ENCODE results near the gene PMAIP1.
A peak's percentile ranks its signal among the peaks of the same experiment; 100 is the strongest.
"Not testable (repeated sequence)": the region's sequence is repeated elsewhere in the genome, so short reads cannot be mapped to it uniquely, and the experiment has no call there.

The PMAIP1 gene

DNA sequence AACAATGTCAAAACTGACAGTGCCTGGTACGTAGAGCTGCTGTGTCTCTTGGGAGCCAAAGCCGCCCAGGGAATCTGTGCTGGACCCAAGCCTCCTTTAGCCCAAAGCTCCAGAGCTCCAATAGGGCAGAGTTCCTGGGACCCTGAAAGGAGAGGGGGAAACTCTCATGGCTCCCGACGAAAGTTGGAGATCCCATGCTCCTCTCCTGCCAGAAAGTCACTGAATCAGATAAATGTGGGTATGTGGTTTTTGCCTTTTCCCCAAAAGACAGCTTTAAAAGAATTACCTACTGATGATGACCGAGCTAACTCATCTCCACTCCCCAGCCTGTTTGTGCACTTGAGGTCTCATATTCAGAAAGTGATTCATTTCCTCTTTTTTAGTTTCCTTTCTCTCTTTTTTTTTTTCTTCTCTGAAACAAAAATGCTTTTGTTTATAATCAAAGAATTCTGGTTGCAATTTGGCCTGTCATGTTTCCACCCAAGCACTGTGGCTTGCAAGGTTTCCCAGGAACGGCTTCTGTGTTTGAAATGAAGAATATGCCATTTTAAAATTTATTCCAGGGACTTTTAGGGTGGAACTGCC is 14.1 kb upstream of the PMAIP1 start:
- no peak for DNase-seq

DNA sequence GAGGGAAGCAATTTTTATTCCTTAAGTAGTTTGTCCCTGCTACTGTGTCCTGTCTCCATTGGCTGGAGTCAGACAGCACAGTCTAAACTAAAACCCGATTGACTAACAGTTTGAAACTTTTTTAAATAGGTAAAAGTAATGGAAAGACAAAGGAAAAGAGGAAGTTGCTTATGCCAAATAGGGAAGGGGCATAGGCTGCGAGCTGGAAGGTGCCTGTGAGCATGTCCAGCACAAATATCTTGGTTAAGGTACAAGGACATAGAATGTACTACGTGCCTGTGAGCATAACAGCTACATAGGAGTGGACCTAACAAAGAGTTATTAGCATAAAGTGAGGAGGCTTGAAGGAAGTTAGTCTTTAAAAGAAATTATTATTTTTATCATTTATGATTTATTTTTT is 13.4 kb upstream of the PMAIP1 start:
- DNase-seq: not testable (repeated sequence)

DNA sequence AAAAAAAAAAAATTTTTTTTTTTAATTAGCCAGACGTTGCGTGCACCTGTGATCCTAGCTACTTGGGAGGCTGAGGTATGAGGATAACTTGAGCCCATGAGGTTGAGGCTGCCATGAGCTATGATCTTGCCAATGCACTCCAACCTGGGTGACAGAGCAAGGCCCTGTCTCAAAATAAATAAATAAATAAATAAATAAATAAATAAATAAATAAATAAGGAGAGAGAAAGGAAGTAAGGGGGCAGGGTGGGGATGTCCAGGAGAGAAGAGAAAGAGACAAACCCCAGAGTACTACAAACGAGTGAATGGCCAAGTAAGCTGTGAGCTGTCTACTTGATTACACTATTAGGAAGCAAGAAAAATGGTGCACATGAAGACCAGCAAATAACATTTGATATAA is 7.7 kb upstream of the PMAIP1 start:
- no peak for DNase-seq

DNA sequence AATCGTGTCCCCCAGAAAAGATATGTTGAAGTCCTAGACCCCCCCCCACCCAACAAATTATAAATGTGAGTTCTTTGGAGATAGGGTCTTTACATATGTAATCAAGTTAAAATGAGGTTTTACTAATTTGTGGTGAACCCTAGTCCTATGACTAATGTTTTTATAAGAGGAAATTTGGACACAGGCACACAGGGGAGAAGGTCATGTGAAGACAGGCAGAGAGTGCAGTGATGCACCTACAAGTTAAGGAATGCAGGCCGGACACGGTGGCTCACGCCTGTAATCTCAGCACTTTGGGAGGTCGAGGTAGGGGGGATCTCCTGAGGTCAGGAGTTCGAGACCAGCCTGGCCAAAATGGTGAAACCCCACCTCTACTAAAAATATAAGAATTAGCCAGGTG is 5.8 kb upstream of the PMAIP1 start:
- no peak for DNase-seq

DNA sequence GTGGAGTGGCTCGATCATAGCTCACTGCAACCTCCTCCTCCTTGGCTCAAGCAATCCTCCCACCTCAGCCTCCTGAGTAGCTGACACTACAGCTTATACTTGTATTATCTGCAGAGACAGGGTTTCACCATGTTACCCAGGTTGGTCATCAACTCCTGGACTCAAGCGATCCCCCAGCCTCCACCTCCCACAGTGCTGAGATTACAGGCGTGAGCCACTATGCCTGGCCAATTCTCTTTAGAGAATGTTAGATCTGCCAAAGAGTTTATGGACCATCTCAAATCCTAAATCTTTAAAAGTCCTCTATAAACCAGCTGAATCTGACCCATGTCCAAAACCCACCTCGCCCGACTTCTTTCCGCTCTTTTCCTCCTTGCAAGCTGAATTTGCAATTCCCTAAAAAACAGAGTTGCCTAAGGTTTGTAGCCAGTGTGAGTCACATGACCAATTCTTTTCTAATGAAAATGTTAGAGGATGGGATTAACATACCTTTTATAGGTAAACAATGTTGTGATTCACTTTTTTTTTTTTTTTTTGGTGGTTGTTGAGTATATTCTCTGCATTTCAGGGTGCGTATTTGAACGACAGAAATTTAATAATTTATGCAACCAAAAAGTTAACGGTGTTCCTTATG is 2.4 kb upstream of the PMAIP1 start:
- no peak for DNase-seq

DNA sequence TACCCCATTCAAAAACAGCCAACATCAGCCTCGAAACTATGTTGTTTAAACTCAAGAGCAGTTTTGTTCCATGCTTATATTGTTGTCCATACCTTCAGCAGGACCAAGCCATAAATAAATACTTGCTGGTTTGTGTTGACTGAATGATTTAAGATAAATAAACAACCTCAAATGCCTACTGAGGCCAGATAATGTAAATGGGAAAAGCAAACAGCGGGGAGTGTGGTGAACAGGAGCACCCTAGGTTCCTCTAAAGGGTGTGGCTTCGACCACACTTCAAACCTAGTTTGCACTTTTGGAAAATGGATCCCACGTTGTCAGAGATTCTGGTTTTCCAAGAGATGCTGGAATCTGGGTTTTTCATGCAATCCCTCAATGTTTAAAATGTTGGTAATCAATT is 1.7 kb upstream of the PMAIP1 start:
- no peak for DNase-seq

DNA sequence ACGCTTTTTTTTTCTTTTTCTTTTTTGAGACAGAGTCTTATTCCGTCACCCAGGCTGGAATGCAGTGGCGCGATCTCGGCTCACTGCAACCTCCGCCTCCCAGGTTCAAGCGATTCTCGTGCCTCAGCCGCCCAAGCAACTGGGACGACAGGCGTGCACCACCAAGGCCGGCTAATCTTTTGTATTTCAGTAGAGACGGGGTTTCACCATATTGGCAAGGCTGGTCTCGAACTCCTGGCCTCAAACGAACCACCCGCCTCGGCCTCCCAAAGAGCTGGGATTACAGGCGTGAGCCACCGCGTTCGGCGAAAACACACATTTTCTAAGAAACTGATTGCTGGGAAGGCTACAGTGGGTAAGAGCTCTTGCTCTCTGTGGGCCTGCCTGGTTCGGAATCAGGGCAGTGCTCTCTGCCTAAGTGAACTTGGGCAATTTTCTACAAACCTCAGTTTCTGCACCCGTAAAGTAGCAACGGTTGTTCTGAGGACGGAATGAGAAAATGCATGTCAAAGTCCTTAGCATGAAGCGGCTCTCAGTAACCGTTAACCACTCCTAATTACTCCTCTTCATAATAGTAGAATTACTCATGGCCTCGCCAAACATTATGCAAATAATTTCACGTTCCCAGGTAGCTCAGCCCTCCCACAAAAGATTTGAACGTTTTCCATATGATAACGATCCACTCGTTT is 1.0 kb upstream of the PMAIP1 start:
- DNase-seq: no peak

DNA sequence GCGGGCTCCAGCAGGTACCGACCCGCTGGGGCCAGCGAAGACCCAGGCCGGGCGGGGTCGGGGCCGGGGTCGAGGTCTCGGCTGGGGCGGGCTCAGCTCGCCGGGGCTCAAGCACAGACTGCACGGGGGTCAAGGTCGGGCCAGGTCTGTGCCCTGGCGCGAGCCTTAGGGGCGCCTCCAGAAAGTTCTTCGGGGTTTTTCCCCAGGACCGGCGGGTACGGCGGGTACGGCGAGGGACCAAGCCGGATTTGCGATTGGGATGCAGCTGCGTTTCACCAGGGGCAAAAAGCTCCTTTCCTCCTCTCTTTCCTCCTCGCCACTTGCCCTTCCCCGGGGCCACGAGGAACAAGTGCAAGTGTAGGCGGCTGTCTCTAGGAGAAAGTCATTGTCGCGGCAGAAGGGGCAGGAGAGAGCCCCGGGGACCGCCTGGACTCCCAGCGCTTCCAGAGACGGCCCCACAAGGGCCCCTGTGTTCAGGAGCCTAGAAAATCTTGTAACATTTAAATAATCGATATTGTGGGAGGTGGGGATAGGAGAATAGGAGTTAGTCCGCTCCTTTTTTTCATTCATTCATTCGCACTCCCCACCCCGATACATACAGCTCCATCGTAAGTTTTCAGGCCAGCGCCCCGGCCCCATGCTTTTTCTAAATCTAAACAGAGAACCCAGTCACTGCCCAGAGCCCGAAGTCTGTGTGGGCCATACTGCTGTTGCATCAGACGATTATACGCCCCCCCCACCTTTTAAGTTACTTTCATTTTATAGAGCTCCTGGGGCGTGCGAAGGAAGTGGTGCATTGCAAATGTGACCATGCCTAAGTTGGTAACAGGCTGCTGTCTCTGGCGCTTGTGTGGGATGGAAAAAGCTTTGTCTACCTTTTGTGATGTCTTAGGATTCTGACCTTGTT is 679 bp downstream of the PMAIP1 start:
- peak; percentile 74 for DNase-seq

DNA sequence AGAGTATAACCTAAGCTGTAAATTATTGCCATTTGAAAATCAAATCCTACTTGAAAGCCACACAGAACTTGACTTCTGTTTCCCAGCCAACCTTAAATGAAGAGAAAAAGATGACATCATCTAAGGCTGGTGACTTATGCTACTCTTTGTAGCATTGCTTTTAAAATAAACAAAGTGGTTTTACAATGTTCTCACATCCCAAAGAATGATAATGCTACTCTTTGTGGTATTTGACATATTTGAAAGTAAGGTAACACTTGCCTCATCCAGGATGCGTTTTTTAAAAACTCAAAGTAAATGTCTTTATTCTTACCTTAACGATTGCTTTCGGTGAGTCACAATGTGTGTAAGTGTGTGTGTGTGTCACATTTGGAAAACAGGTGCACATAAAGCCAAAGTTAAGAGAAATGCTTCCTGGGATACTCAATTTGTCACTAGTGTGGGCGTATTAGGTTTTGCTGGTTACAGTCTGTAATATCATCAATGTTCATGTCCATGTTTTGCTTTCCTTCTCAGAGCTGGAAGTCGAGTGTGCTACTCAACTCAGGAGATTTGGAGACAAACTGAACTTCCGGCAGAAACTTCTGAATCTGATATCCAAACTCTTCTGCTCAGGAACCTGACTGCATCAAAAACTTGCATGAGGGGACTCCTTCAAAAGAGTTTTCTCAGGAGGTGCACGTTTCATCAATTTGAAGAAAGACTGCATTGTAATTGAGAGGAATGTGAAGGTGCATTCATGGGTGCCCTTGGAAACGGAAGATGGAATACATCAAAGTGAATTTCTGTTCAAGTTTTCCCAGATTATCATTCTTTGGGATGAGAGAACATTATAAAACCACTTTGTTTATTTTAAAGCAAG is 2.6 kb downstream of the PMAIP1 start:
- no peak for DNase-seq

DNA sequence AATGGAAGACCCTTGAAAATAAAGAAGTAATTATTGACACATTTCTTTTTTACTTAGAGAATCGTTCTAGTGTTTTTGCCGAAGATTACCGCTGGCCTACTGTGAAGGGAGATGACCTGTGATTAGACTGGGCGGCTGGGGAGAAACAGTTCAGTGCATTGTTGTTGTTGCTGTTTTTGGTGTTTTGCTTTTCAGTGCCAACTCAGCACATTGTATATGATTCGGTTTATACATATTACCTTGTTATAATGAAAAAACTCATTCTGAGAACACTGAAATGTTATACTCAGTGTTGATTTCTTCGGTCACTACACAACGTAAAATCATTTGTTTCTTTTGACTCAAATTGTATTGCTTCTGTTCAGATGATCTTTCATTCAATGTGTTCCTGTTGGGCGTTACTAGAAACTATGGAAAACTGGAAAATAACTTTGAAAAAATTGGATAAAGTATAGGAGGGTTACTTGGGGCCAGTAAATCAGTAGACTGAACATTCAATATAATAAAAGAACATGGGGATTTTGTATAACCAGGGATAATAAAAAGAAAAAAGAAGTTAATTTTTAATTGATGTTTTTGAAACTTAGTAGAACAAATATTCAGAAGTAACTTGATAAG is 3.3 kb downstream of the PMAIP1 start:
- DNase-seq: no peak

DNA sequence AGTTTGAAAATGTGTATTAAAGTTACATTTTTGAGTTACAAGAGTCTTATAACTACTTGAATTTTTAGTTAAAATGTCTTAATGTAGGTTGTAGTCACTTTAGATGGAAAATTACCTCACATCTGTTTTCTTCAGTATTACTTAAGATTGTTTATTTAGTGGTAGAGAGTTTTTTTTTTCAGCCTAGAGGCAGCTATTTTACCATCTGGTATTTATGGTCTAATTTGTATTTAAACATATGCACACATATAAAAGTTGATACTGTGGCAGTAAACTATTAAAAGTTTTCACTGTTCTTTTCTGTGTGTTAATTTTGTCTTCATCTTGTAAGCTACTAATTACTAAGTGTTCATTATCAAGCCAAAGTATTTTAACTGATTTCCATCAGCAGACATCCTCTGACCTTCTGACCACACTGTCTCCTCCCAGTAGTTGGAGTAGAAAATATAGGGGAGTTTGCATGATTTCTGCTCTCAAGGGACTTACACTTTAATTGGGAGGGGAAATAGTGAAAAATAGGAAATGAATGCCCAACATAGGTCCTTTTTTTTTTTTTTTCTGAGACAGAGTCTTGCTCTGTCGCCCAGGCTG is 4.3 kb downstream of the PMAIP1 start:
- no peak for DNase-seq

DNA sequence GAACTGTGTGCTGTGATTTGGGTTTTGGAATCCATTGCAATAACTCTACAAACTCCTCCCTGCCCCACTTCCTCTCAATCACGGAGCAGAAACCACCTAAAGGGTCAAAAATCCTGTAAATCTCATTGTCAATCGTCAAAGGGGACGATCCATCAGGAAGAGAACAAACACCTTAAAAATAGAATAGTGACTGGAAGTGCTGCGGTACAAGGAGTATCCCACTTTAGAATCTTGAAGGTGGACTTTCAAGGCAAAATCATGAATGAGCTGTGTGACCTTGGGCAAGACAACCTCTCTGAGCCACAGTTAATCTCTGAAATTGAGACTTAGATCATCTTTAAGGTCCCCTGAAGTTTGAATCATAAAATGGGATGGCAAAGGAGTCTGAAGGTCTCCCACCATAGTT is 5.9 kb downstream of the PMAIP1 start:
- no peak for DNase-seq

DNA sequence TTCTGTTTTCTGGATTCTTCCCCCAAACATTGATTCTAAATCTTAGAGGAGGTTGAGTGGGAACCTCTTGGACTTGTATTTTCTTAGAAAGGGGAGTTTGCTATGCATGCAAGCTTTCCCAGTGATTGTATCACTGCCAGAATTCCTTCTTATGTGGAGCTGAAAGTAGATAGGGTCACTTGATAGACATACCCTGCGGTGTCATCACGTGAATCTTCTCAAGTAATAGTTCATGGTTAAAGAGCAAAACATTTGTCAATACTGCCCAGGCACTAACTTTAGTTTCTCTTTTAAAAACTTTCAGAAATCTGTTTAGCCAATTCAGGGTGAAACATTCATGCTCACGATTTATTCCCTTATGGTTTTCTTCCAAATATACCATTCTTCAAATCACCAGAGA is 6.4 kb downstream of the PMAIP1 start:
- DNase-seq: no peak

DNA sequence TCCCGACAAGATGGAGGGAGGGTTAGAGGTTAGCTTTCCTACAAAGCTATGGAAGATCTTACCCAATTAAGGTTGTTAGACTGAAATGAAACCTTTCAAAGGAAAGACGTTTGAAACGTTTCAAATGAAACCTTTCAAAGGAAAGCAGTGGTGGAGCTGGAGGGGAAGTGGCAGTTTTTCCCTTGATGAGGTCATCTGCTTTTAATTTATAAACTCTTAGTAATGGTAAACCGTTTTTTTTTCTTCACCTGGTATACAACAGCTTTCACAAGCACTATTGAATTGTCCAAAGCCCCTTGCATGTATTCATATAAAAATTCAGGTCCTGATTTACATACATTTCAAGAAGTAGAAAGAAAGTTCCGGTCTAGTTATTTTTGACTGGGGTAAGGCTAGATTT is 7.4 kb downstream of the PMAIP1 start:
- no peak for DNase-seq

DNA sequence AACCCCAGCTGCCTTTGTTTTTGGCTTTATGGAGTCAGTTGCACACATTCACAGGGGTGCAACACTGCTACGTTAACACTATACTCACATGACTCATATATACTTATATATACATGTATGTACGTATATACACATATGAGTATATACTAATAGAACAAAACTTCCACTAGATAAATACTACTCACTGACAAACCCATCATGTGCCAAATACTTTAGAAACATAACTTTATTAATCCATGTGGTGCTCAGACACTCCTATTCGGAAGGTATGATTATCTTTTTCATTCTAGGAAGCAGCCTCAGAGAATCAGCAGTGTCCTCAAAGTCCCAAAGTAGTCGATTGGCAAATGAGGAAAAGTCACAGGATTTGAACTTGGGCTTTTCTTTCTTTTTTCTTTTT is 7.9 kb downstream of the PMAIP1 start:
- no peak for DNase-seq

DNA sequence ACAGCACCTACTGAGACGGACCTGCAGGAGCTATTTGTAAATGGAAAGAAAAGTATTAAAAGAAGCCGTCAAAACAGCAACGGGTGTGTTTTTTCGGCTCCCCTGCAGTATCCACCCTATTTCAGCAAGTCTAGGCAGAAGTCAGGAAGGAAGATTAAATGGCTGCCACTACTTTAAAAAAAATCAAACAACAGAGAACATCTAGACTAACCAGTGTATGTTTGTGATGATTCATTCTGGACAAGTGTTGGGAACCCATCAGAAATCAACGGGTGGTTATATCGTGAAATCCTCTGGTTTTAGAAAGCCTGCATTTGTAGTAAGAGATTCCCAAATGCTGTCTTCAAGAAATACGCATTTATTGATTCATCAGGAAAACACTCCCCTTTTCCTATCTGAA is 9.0 kb downstream of the PMAIP1 start:
- no peak for DNase-seq

DNA sequence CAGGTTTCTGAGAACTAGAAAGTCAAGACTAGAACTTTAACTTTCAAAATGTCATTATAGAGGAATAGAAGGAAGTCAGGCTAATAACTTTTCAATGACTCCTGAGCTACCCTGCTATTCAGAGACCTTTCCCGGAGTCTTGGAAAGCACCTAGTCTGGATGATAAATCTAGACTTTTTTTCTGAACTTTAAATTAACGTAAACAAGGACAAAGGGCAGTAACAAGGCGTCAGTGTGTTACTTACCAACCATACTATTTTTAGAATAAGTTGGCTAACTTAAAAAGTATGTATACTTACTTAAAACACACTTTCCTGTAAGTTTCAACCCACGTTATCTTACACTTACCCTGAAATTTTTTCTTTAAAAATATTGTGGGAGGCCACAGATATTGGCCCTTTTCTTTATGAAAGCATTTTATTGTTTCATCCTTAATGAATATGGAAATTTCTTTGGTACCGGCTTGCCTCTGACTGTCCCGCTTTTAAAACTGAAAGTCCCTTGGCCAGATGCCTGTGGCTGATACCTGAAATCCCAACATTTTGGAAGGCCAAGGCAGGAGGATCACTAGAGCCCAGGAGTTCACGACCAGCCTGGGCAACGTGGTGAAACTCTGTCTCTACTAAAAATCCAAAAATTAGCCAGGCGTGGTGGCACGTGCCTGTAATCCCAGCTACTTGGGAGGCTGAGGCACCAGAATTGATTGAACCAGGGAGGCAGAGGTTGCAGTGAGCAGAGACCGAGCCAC is 9.7 kb downstream of the PMAIP1 start:
- no peak for DNase-seq

DNA sequence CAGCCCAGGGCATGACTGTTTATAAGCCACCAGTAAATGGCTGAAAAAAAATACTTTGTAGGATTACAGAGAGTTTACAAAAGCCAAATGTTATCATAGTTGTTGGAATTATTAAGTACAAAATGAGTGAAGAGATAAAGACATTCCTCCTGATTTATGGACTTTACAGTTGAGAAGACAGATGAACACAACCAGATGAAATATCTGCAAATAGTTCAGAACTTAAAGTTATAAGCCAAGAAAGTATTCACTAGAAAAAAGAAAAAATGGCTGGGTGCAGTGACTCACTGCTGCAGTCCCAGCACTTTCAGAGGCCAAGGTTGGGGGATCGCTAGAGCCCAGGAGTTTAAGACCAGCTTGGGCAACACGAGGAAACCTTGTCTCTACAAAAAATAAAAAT is 11.2 kb downstream of the PMAIP1 start:
- no peak for DNase-seq

DNA sequence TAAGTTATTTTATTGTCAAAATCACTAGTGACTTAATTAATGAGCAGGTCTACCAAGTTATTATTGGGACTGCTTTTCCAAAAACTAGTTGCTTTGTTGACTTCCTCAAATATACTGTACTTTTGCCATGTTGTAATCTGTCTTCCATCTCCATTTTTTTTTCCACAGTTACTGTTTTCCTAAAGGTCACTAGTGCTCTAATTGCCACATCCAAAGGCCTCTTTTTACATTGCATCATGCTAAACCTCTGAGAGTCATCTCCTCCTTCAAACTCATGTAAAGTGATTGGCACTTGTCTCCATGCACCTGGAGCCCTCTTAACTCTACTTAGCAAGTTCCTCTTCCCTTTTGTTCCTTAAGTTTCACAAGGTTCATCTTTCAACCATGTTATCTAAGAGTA is 11.8 kb downstream of the PMAIP1 start:
- no peak for DNase-seq

DNA sequence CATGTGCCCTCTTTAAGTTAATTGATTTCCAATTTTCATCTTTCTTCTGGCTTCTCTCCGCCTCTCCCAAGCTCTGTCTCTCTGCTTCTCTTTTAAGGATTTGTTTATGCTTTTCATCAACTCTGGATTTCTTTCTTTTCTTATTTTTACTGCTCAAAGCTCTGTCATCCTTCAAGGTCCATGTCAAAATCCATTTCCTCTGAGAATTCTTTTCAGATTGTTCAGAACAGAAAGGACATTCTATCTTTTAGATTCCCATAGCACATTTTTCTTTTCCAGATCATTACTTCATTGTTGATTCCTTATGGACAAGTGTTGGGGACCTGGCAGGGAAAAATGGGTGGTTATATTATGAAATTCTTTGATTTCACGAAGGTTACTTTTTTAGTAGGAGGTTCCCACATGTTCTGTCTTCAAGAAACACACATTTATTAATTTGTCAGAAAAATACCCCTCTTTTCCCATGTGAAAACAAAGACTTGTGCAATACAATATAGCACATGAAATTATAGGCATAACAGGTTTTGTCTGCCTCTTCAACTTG is 12.3 kb downstream of the PMAIP1 start:
- no peak for DNase-seq

DNA sequence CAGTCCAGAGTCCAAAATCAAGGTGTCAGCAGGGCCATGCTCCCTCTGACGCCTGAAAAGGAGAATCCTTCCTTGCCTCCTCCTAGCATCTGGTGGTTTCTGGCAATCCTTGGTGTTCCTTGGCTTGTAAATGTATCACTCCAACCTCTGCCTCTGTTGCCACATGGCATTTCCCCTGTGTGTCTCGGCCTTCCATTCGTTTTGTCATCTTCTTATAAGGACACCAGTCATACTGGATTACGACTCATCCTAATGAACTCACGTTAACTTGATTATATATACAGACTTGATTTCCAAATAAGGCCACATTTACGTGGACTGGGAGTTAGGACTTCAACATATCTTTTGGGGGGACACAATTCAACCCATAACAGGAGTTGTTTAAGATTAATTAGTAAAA is 15.8 kb downstream of the PMAIP1 start:
- no peak for DNase-seq
